Endothelial cell (in vitro differentiated cells): ENCODE measurements around the gene WNK2. TPM values are rescaled to one million over a fixed set of nuclear protein-coding genes. Genes with fewer than 3 reads are reported as not detected.
A peak's percentile ranks its signal among the peaks of the same experiment; 100 is the strongest.

Source experiments
- DNase-seq: peaks from one replicate; pipeline ENCODE4 v3.0.0; 2021; ENCODE audit warnings: low spot score
- H3K27ac Mint-ChIP-seq: one replicate; pipeline ENCODE4 v1.8.0; 2021; ENCODE audit warnings: mixed read lengths, inconsistent platforms; ENCODE audit not compliant: unreplicated experiment
- H3K27me3 Mint-ChIP-seq: one replicate; pipeline ENCODE4 v1.8.0; 2021; ENCODE audit warnings: mild to moderate bottlenecking, moderate library complexity, mixed read lengths, inconsistent platforms; ENCODE audit not compliant: unreplicated experiment
- H3K36me3 Mint-ChIP-seq: one replicate; pipeline ENCODE4 v1.8.0; 2021; ENCODE audit warnings: mild to moderate bottlenecking, low read depth, mixed read lengths, inconsistent platforms; ENCODE audit not compliant: unreplicated experiment
- H3K4me1 Mint-ChIP-seq: one replicate; pipeline ENCODE4 v1.8.0; 2021; ENCODE audit warnings: mild to moderate bottlenecking, mixed read lengths, inconsistent platforms; ENCODE audit not compliant: unreplicated experiment
- H3K4me3 Mint-ChIP-seq: one replicate; pipeline ENCODE4 v1.8.0; 2021; ENCODE audit warnings: mild to moderate bottlenecking, mixed read lengths, inconsistent platforms; ENCODE audit not compliant: unreplicated experiment
- H3K9me3 Mint-ChIP-seq: one replicate; pipeline ENCODE4 v1.8.0; 2021; ENCODE audit warnings: mixed read lengths, inconsistent platforms; ENCODE audit not compliant: unreplicated experiment
- CTCF ChIP-seq: fragments of 200-600 bp; sonication (generic); IDR thresholded peaks from one replicate; pipeline ENCODE4 v1.5.0; 2021; ENCODE audit warnings: antibody characterized with exemption; ENCODE audit not compliant: unreplicated experiment
- total RNA-seq: library from RNA; stranded (reverse); fragmentation: NEBNext Ultra II Directional; extraction: Animal tissue kit (Norgen Biotek cat#: 25700); gene quantifications from one replicate; pipeline ENCODE4 v1.2.1, GENCODE V29; 2021; ENCODE audit not compliant: unreplicated experiment

Gene WNK2
- total RNA-seq, 1 donor from 2014 or later = 0.82 TPM

GRCh38 chr9:93302586-93303257, 118.8 kb downstream of the WNK2 start:
- DNase-seq = peak; percentile 75
- Mint-ChIP-seq H3K9me3 (no peaks in the 10 kb centered on the region), H3K4me3 (no peak overlapping the region), H3K36me3 (no peaks in the 10 kb centered on the region), H3K27me3 (peaks cover 4% of the 10 kb centered on the region), H3K27ac (no peak overlapping the region), H3K4me1 (no peaks in the 10 kb centered on the region)
- peak; percentile 61 for TF ChIP-seq CTCF

- Mint-ChIP-seq H3K27me3 (peaks cover 4% of the 10 kb centered on the region), H3K9me3 (no peaks in the 10 kb centered on the region), H3K36me3 (no peaks in the 10 kb centered on the region), H3K27ac (no peak overlapping the region), H3K4me3 (no peak overlapping the region), H3K4me1 (no peaks in the 10 kb centered on the region)
- no peak for TF ChIP-seq CTCF
- no peak for DNase-seq
Measured at GRCh38 chr9:93303258-93303771, 119.4 kb downstream of the WNK2 start.

GRCh38 chr9:93303806-93304573, 120.1 kb downstream of the WNK2 start:
- TF ChIP-seq CTCF = no peak
- Mint-ChIP-seq H3K27ac (no peak overlapping the region), H3K9me3 (no peaks in the 10 kb centered on the region), H3K4me1 (no peaks in the 10 kb centered on the region), H3K36me3 (no peaks in the 10 kb centered on the region), H3K27me3 (peaks cover 4% of the 10 kb centered on the region), H3K4me3 (no peak overlapping the region)
- DNase-seq = no peak

- DNase-seq = peak; percentile 77
Measured at GRCh38 chr9:93304574-93305496, 120.9 kb downstream of the WNK2 start.

More at GRCh38 chr9:93304574-93305496, 120.9 kb downstream of the WNK2 start:
- peaks cover 4% of the 10 kb centered on the region for H3K27me3 Mint-ChIP-seq
- TF ChIP-seq CTCF = peak; percentile 40
- H3K4me1 Mint-ChIP-seq = no peaks in the 10 kb centered on the region
- no peak overlapping the region for H3K4me3 Mint-ChIP-seq
- no peaks in the 10 kb centered on the region for H3K36me3 Mint-ChIP-seq
- no peak overlapping the region for H3K27ac Mint-ChIP-seq
- no peaks in the 10 kb centered on the region for H3K9me3 Mint-ChIP-seq
